Measurements from ENCODE around the gene JARID2. TPM values are rescaled to one million over a fixed set of nuclear protein-coding genes. Genes with fewer than 3 reads are reported as not detected.

JARID2 gene
- total RNA-seq, 1 donor from 2014 or later, result 66.1 TPM

DNA sequence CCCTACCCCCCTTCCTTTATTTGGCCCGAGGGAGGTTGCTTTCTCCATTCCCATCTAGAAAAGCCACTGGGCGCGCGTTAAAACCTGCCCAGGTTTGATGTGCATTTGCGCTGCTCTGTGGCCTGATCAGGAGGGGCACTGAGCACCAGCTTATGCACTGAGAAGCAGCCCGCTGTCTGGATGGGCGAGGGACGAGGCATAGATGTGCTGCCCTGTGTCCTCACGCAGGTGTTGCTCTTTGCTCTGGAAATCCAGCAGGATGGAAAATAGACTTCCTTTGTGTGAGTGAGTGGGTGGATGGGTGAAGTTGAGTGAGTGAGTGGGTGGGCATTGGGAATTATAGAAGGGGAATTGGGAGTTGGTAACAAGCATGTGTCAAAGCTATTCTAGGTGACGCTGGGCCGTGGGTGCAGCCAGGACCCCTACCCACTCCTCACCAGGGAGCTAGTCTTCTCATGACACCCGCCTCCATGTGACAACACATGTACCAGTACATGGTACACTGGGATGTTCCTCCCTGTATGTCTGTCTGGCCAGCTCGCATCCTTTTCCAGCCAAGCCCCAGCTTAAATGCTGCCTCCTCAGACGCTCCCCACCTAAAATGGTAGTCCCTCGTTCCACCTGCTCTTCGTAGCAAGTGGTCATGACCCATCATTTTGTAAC, 254.3 kb downstream of the JARID2 start:
- Mint-ChIP-seq H3K27ac (ENCODE audit: unreplicated experiment) (no peak overlapping the region), H3K9me3 (ENCODE audit: unreplicated experiment) (no peaks in the 10 kb centered on the region), H3K4me1 (ENCODE audit: unreplicated experiment) (peaks cover 14% of the 10 kb centered on the region), H3K36me3 (ENCODE audit: low read depth, unreplicated experiment) (peaks cover 57% of the 10 kb centered on the region), H3K27me3 (ENCODE audit: unreplicated experiment) (peaks cover 21% of the 10 kb centered on the region), H3K4me3 (ENCODE audit: unreplicated experiment) (peak overlapping the region; percentile 56)
- no peak for TF ChIP-seq CTCF (IDR thresholded peaks at IDR 0.05; ENCODE audit: unreplicated experiment)
- DNase-seq (ENCODE audit: low spot score), result no peak

DNA sequence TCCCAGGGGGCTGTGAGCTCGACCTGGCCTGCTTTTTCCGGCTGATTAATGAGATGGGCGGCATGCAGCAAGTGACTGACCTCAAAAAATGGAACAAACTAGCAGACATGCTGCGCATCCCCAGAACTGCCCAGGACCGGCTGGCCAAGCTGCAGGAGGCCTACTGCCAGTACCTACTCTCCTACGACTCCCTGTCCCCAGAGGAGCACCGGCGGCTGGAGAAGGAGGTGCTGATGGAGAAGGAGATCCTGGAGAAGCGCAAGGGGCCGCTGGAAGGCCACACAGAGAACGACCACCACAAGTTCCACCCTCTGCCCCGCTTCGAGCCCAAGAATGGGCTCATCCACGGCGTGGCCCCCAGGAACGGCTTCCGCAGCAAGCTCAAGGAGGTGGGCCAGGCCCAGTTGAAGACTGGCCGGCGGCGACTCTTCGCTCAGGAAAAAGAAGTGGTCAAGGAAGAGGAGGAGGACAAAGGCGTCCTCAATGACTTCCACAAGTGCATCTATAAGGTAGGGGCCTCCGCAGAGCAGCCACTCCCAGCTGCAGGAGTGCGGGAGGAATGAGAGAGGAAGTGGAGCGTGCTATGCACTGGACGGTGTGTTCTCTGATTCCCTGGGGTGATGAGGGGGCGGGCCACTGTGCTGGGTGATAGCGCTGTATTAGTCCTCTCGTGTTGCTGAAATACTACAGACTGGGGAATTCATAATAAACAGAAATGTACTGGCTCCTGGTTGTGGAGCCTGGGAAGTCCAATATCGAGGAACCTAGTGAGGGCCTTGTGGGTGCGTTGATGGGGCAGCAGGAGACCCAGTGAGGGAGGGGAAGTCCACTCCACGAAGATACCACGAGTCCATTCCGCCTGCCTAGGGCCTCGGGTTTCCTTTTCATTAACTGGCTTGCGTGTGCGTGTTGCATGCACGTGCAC, 255.3 kb downstream of the JARID2 start:
- no peak for TF ChIP-seq CTCF (IDR thresholded peaks at IDR 0.05; ENCODE audit: unreplicated experiment)
- Mint-ChIP-seq H3K27me3 (ENCODE audit: unreplicated experiment) (peaks cover 14% of the 10 kb centered on the region), H3K4me1 (ENCODE audit: unreplicated experiment) (peaks cover 4% of the 10 kb centered on the region), H3K4me3 (ENCODE audit: unreplicated experiment) (peak overlapping the region; percentile 65), H3K36me3 (ENCODE audit: low read depth, unreplicated experiment) (peaks cover 55% of the 10 kb centered on the region), H3K27ac (ENCODE audit: unreplicated experiment) (no peak overlapping the region), H3K9me3 (ENCODE audit: unreplicated experiment) (no peaks in the 10 kb centered on the region)
- no peak for DNase-seq (ENCODE audit: low spot score)

GRCh38 chr6:15501826-15502445, 256.1 kb downstream of the JARID2 start:
- Mint-ChIP-seq H3K4me3 (ENCODE audit: unreplicated experiment) (no peak overlapping the region), H3K36me3 (ENCODE audit: low read depth, unreplicated experiment) (peaks cover 58% of the 10 kb centered on the region), H3K4me1 (ENCODE audit: unreplicated experiment) (peaks cover 4% of the 10 kb centered on the region), H3K27me3 (ENCODE audit: unreplicated experiment) (peaks cover 13% of the 10 kb centered on the region), H3K9me3 (ENCODE audit: unreplicated experiment) (no peaks in the 10 kb centered on the region), H3K27ac (ENCODE audit: unreplicated experiment) (no peak overlapping the region)
- TF ChIP-seq CTCF (IDR thresholded peaks at IDR 0.05; ENCODE audit: unreplicated experiment), result no peak
- no peak for DNase-seq (ENCODE audit: low spot score)

DNA sequence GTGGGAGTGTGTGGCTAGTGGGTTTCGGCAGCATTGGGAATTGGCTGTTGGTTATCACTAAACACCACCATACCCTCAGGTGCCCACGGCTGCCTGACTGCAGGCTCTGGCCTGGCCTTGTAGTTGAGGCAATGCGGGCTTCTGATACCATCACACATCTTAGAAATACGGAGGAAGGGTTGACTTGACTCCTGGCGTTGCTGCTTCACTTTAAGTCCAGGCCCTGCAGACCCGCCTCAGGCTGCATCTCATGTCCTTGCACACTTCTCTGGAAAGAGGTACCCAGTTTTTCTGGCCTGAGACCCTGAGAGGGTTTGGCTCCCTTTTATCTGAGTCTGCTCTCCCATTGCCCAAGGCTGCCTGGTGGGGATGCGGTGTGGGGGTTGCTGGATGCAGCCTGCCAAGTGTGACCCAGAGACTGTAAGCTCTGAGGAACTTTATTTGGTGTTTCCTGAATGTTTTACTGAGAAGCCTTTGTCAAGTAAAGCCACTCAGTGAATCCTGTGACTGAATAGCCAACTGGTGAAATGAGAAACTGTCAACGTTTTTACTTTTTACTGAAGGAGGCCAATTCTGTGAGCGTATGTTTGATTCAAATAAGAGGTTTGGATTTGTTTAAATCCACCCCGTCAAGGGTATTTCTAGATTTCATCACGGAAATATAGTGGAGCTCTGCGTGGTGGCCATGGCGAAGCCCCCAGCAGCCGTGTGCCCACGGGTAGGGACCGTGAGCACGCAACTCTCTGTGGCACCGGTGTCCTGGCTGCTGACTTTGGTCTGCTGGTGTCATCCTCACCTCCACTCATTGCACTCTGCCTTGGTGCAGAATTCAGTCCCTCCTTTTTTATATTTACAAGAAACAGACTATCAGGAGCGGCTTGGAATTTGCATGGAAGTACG, 256.8 kb downstream of the JARID2 start:
- Mint-ChIP-seq H3K4me1 (ENCODE audit: unreplicated experiment) (peaks cover 4% of the 10 kb centered on the region), H3K27me3 (ENCODE audit: unreplicated experiment) (peaks cover 13% of the 10 kb centered on the region), H3K9me3 (ENCODE audit: unreplicated experiment) (no peaks in the 10 kb centered on the region), H3K27ac (ENCODE audit: unreplicated experiment) (no peak overlapping the region), H3K36me3 (ENCODE audit: low read depth, unreplicated experiment) (peaks cover 58% of the 10 kb centered on the region), H3K4me3 (ENCODE audit: unreplicated experiment) (no peak overlapping the region)
- no peak for DNase-seq (ENCODE audit: low spot score)
- no peak for TF ChIP-seq CTCF (IDR thresholded peaks at IDR 0.05; ENCODE audit: unreplicated experiment)
